ENCODE data around the gene ROCK1. TPM values are rescaled to one million over a fixed set of nuclear protein-coding genes. Genes with fewer than 3 reads are reported as not detected.
"Not testable (repeated sequence)": the region's sequence is repeated elsewhere in the genome, so short reads cannot be mapped to it uniquely, and the experiment has no call there.

The ROCK1 gene
- total RNA-seq, result 66.2 and 67.9 TPM in 2 replicates

GRCh38 chr18:21111346-21112139, at the start of gene ROCK1:
Gene ROCK1 (minus strand): TSS chr18:21111813. CDS start chr18:21110910, 903 bp downstream.
- intact Hi-C loops (cut with micrococcal nuclease), result loop anchor here (1.0 to 5.0 kb wide), 6 partner anchors 12 to 629 kb away; partner anchors contain the start of genes ESCO1, MIB1 and SNRPD1

DNA sequence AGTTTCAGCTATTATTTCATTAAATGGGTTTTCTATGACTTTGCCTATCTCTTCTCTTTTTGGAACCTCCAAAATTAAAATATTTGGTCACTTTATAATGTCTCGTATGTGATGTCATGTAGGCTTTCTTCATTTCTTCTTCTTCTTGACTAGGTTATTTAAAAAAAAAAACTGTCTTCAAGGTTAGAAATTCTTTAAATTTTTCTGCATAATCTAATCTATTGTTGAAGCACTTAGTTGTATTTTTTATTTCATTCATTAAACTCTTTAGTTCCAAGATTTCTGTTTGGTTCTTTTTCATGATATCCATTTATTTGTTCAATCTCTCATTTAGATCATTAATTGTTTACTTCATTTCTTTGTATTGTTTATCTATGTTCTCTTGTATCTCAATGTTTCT, 43.8 kb upstream of the ROCK1 start:
- intact Hi-C loops (cut with micrococcal nuclease), result no loop called here

DNA sequence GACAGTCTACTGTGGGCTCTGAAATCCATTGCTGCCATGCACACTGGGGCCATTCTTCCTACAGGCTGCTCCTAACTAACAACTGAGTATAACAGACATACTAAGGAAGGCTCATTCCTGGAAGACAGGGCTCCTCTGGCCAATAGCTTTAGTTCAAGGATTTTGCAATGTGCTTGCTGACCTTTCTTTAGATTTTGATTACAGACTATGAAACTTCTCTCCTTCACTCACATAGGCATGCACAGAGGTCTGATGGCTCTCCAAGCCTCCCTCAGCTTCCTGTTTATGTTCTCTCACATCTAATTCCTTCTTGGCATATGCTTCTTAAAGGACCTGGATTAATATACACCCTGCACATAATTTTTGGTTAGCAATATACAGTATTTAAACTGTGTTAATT, 34.4 kb upstream of the ROCK1 start:
- intact Hi-C loops (cut with micrococcal nuclease), result no loop called here

GRCh38 chr18:21145371-21145770, 33.8 kb upstream of the ROCK1 start:
- intact Hi-C loops (cut with micrococcal nuclease), result no loop called here

GRCh38 chr18:21141668-21142422, 30.2 kb upstream of the ROCK1 start:
- intact Hi-C loops (cut with micrococcal nuclease), result no loop called here

DNA sequence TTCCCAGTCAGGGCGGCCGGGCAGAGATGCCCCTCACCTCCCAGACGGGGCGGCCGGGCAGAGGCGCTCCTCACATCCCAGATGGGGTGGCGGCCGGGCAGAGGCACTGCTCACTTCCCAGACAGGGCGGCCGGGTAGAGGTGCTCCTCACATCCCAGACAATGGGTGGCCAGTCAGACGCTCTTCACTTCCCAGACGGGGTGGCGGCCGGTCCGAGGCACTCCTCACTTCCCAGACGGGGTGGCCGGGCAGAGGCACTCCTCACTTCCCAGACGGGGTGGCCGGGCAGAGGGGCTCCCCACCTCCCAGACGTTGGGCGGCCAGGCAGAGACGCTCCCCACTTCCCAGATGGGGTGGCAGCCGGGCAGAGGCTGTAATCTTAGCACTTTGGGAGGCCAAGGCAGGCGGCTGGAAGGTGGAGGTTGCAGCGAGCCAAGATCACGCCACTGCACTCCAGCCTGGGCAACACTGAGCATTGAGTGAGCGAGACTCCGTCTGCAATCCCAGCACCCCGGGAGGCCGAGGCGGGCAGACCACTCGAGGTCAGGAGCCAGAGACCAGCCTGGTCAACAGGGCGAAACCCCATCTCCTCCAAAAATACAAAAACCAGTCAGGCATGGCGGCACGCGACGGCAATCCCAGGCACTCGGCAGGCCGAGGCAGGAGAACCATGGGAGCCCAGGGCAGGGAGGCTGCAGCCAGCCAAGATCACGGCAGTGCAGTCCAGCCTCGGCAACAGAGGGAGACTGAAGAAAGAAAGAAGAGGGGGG, 26.3 kb upstream of the ROCK1 start:
- intact Hi-C loops (cut with micrococcal nuclease), result not testable (repeated sequence)

DNA sequence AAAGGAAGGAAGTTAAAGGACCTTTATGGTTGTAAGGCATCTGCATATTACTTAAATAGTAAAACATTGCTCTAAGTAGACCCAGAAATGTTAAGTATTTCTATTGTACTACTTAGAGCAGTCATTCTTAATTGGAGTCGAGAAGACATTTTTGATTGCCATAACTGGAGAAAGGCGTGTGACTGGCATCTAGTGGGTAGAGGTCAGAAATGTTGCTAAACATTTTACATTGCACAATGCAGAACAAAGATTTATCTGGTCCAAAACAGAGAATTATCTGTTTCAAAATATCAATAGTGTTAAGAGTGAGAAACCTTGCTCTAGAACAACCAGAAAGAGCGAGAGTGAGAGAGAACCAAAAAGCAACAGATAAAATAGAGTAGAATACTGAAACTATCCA, 23.3 kb upstream of the ROCK1 start:
- intact Hi-C loops (cut with micrococcal nuclease), result loop anchor here (2.0 kb wide), 1 partner anchor 162 kb away; no protein-coding TSS in a partner anchor

DNA sequence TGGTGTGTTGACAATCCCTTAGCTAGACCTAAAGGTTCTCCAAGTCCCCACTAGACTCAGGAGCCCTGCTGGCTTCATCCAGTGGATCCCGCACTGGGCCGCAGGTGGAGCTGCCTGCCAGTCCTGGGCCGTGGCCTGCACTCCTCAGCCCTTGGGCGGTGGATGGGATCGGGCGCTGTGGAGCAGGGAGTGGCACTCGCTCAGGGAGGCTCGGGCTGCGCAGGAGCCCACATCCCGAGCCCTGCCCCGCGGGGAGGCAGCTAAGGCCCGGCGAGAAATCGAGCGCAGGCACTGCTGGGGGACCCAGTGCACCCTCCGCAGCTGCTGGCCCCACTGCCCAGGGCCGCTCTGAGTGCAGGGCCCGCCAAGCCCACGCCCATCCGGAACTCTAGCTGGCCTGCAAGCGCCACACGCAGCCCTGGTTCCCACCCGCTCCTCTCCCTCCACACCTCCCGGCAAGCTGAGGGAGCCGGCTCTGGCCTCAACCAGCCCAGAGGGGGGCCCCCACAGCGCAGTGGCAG, 20.8 kb upstream of the ROCK1 start:
- intact Hi-C loops (cut with micrococcal nuclease), result no loop called here

- intact Hi-C loops (cut with micrococcal nuclease), result no loop called here
Observed at GRCh38 chr18:21131698-21132227, 20.1 kb upstream of the ROCK1 start.

DNA sequence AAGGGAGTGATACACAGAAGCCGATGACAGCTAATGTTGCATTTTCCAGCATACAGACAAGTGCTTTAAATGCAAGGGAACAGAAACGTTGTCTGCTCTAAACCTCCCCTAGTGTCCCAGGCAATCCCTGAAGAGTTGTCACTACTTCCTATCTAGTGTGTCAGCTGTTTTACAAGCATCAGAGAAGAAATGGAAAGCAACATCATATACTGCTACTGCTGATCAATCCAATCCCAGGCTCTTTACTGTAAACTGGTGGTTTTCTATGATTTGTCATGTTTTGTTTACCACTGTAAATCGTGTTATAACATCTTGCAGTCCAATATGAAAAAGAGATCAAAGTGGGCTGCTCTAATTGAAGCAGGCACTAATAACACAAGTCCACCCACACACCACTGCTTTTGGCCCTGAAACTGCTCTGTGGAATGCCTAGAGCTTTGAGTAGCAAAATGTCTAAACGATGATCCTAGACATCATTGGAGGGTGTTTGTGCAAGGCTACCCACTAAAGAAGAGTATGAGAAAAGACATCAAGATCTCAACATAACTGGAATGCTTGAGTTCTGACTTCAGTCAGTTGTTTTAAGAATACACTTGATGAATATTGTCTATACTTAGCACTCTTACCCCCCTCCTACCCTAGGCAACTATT, 18.1 kb upstream of the ROCK1 start:
- intact Hi-C loops (cut with micrococcal nuclease), result no loop called here

- intact Hi-C loops (cut with micrococcal nuclease), result loop anchor here (1.0 kb wide), 1 partner anchor 12 kb away; the partner anchor contains the start of gene ROCK1
Observed at GRCh38 chr18:21123290-21123926, 11.8 kb upstream of the ROCK1 start.

GRCh38 chr18:21118806-21119205, 7.2 kb upstream of the ROCK1 start:
- intact Hi-C loops (cut with micrococcal nuclease), result no loop called here

DNA sequence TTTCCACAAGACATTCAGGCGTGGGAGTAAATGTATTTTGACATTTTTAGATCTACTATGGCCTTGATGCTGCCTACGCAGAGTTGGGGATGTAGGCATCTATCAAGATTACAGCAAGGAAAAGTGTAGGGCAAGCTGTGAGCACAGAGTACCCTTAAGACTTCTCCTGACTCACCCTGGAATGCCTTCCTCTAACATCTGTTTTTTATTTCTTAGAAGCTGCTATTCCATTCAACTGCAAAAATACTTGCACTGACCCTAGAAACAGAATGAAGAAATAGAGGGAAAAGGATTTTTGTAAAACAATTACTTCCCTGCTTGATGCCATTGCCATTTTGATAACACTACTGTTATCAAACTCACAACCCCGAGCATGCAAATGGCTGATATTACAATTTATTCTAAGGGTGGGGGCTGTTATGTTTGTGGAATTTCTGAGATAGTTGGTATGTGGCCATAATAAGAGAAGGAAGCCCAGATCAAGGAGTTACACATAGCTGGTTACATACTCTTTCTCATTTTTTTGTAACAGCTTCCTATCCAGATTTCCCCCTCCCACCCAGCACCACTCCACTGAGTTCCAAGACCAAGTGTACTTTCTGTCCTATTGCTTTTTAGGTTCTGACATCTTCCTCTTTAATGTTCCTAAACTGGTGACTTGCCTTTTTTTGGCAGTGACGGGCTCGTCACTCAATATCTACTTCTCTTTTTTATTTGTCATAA, 6.0 kb upstream of the ROCK1 start:
- intact Hi-C loops (cut with micrococcal nuclease), result no loop called here

DNA sequence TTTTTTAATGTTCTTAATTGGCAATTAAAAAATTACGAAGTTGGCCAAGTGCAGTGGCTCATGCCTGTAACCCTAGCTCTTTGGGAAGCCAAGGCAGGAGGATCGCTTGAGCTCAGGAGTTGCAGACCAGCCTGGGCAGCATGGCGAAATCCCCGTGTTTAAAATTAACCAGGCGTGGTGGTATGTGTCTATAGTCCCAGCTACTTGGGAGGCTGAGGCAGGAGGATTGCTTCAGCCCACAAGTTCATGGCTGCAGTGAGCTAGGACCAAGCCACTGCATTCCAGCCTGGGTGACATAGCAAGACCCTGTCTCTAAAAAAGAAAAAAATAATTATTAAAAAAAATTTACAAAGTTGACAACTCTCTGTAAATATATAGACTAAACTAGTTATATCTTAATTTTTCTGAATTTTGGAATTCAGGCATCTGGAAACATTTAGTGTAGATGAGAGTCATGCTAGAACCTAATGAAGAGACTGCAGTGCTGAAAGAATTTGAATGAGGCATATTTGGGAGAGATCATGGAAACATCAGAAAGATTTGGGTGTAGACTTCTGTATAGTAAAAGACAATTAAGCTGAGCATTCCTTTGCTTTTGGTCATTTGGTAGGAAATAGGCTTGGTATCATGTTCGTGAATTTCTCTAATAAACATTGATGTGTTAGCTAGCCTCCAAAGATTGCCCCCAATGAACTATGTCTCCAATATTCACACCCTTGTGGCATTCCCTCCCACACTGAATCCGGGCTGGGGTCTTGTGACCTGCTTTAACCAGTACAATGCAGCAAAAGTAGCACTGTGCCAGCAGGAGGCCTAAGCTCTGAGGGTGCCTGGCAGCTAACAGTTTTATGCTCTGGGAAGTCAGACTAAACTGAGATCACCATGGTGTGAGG, 4.2 kb upstream of the ROCK1 start:
- intact Hi-C loops (cut with micrococcal nuclease), result no loop called here

DNA sequence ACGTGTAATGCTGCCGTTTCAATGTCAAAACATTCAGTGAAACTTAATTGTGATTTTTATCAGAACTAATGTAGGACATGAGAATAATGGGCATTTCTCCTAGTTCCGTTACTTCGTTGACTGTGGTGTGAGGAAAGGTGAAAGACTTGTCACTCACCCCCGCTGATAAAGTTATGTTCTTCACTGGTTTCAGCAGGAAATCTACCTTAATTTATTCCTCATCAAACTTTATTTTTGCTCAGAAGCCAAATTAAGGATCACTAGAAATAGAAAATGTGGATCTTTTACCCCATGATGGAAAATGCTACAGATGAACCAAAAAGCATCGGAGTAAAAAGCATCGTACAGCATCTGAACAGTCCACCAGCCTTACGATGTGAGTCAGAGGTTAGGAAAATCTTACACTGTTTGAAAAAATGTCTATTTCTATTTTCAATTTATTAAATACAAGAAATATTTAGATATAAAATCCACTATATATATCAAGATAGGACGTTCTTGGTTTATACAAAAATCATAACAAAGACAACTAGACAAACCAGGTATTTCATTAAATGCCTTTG, 1.0 kb upstream of the ROCK1 start:
- intact Hi-C loops (cut with micrococcal nuclease), result loop anchor here (5.0 kb wide), 1 partner anchor 90 kb away; no protein-coding TSS in a partner anchor

DNA sequence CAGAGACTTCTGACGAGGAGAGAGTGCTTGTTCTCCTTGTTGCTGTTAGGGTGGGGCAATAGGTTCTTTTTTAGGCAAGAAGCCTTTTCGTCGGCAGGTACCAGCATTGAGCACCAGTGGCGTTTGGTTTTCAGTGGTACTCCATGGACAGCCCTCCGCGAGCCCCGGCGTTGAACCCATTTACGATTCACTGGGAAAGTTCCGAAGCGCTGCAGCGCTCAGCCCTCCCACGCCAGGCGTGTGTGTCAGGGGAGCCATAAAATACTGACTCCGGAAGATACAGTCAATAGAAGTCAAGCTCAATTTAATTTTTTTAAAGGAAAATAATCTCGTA, 494 bp upstream of the ROCK1 start:
- intact Hi-C loops (cut with micrococcal nuclease), result loop anchor here (5.0 kb wide), 1 partner anchor 90 kb away; no protein-coding TSS in a partner anchor

- intact Hi-C loops (cut with micrococcal nuclease), result loop anchor here (1.0 to 5.0 kb wide), 7 partner anchors 12 to 629 kb away; partner anchors contain the start of genes ABHD3, ESCO1, MIB1 and SNRPD1
Observed at GRCh38 chr18:21110713-21111345, 784 bp downstream of the ROCK1 start.

Data from T-helper 1 cell treated with Interleukin-12 subunit alpha and Interleukin-12 subunit beta and Interleukin-4 antibody, amounts not matched to agents 30 ng/mL and 1 ng/mL, for 36 hours (primary cell).